RWPE2 (cell line): ENCODE results near the gene MOV10.
A peak's percentile ranks its signal among the peaks of the same experiment; 100 is the strongest.

Source experiments
- ATAC-seq: fragments of 200-7000 bp; cut with Tn5 transposase; 3 replicates; pipeline ENCODE4 v1.9.1; 2021; ENCODE audit warnings: low read depth
- DNase-seq: peaks from one replicate; pipeline ENCODE4 v3.0.0-alpha.2; 2020; ENCODE audit warnings: low spot score
- H3K27ac ChIP-seq: fragments of 450-650 bp; 2 replicates; pipeline ENCODE4 v1.5.1; 2017; ENCODE audit warnings: mild to moderate bottlenecking; ENCODE audit not compliant: poor library complexity, severe bottlenecking
- H3K27me3 ChIP-seq: fragments of 250-450 bp; sonication (Bioruptor Pico); 2 replicates; pipeline ENCODE4 v1.5.1; 2021; ENCODE audit warnings: mild to moderate bottlenecking, moderate library complexity; ENCODE audit not compliant: insufficient read depth, poor library complexity, severe bottlenecking
- H3K36me3 ChIP-seq: fragments of 250-450 bp; sonication (Bioruptor Pico); 2 replicates; pipeline ENCODE4 v1.5.1; 2020; ENCODE audit warnings: low read depth, mild to moderate bottlenecking, moderate library complexity
- H3K4me1 ChIP-seq: fragments of 250-450 bp; sonication (Bioruptor Pico); 2 replicates; pipeline ENCODE4 v1.5.1; 2021; ENCODE audit warnings: mild to moderate bottlenecking, moderate library complexity; ENCODE audit not compliant: insufficient read depth, poor library complexity, severe bottlenecking
- H3K4me3 ChIP-seq: fragments of 250-450 bp; sonication (Bioruptor Pico); 2 replicates; pipeline ENCODE4 v1.5.1; 2021; ENCODE audit warnings: mild to moderate bottlenecking, moderate library complexity; ENCODE audit not compliant: severe bottlenecking
- H3K9me3 ChIP-seq: fragments of 250-450 bp; sonication (Bioruptor Pico); 2 replicates; pipeline ENCODE4 v1.5.1; 2021; ENCODE audit warnings: mild to moderate bottlenecking, moderate library complexity; ENCODE audit not compliant: severe bottlenecking
- CTCF ChIP-seq: fragments of 450-650 bp; IDR thresholded peaks from one replicate; pipeline ENCODE4 v1.5.1; 2017; ENCODE audit warnings: mild to moderate bottlenecking, moderate library complexity; ENCODE audit not compliant: poor library complexity, severe bottlenecking

The MOV10 gene

GRCh38 chr1:112703706-112704105, 29.2 kb downstream of the MOV10 start:
- ATAC-seq, result no peak
- DNase-seq, result no peak
- H3K4me1 ChIP-seq, result peaks cover 38% of the 10 kb centered on the region
- peaks cover 55% of the 10 kb centered on the region for H3K36me3 ChIP-seq
- no peak overlapping the region for H3K4me3 ChIP-seq
- no peaks in the 10 kb centered on the region for H3K9me3 ChIP-seq
- TF ChIP-seq CTCF, result no peak
- peak overlapping the region; percentile 92 for H3K27ac ChIP-seq
- H3K27me3 ChIP-seq, result no peaks in the 10 kb centered on the region

DNA sequence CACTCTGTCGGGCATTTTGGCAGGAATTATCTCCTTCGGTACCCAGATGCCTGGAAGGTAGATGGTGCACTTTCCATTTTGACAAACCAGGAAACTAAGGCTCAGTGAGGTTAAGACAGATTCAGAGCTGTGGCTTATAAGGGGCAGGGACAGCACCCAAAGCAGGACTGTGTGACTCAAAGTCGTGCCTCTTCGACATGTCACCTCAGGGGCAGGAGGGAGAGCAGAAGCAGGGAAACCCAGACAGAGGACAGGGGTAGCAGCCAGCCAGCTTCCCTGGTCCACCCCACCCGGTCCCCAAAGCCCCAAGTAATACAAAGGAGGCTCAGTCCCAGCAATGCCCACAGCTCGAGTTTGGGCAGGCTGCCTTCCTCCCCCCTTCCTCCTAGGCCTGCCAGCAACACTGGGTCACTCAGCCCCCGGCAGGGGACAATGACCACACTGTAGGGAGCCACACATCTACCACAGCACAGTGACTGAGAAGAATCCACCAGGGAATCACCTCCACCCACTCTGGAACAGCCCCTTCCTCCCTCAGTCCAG, 30.0 kb downstream of the MOV10 start:
- no peak for TF ChIP-seq CTCF
- no peaks in the 10 kb centered on the region for H3K27me3 ChIP-seq
- no peak for ATAC-seq

GRCh38 chr1:112704934-112705627, 30.6 kb downstream of the MOV10 start:
- H3K4me1 ChIP-seq, result peaks cover 32% of the 10 kb centered on the region
- H3K27ac ChIP-seq, result peak overlapping the region; percentile 92
- H3K4me3 ChIP-seq, result peak overlapping the region; percentile 92
- peaks cover 41% of the 10 kb centered on the region for H3K36me3 ChIP-seq
- peak; percentile 67 for ATAC-seq
- TF ChIP-seq CTCF, result no peak
- H3K27me3 ChIP-seq, result no peaks in the 10 kb centered on the region
- H3K9me3 ChIP-seq, result no peaks in the 10 kb centered on the region
- peak; percentile 97 for DNase-seq

More for the DNA sequence above, 30.0 kb downstream of the MOV10 start:
- Histone ChIP-seq H3K27ac (peak overlapping the region; percentile 92), H3K9me3 (no peaks in the 10 kb centered on the region), H3K4me3 (peak overlapping the region; percentile 92), H3K36me3 (peaks cover 47% of the 10 kb centered on the region), H3K4me1 (peaks cover 34% of the 10 kb centered on the region)
- no peak for DNase-seq

- Histone ChIP-seq H3K9me3 (no peaks in the 10 kb centered on the region), H3K4me3 (peak within 1 kb of the TSS; percentile 92), H3K27me3 (no peaks in the 10 kb centered on the region), H3K36me3 (peaks cover 25% of the 10 kb centered on the region), H3K4me1 (peaks cover 16% of the 10 kb centered on the region), H3K27ac (peak within 1 kb of the TSS; percentile 92)
- no peak for DNase-seq
- no peak for TF ChIP-seq CTCF
- peak; percentile 38 for ATAC-seq
Observed at GRCh38 chr1:112706505-112707220, 32.2 kb downstream of the MOV10 start, which contains the start of gene RHOC. TSS of gene RHOC (minus strand) at chr1:112707127. CDS start at chr1:112703799, 3,328 bp downstream.
